GM10266 (cell line): ENCODE results near the gene CLDN6.

ENCODE experiments used
- DNase-seq: peaks from one replicate; pipeline ENCODE4 v3.0.0; 2012; ENCODE audit errors: extremely low spot score
- CTCF ChIP-seq: IDR thresholded peaks from 2 replicates; pipeline ENCODE4 v1.5.1; 2012; ENCODE audit warnings: mild to moderate bottlenecking, low read depth; ENCODE audit not compliant: control insufficient read depth, insufficient read depth; ENCODE audit errors: missing control alignments

Gene CLDN6

DNA sequence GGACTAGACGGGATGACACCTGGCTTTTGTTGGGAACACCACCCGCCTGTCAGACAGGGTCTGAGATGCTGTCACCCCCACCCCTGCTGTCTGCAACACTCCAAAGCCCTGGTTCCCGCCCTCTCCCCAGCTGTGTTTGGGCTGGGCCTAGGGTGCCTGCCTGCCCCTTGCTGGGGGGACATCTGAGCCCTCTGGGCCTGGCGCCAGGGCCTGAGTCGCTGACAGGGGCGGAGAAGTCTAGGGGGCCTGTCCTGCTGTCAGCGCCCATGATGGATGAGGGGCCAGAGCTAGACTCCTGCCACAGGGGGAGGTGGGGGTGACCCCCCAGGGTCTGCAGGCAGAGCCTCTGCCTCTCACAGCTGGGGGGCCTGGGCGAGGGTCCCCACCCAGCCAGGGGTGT lies 30.1 kb downstream of the CLDN6 start:
- no peak for DNase-seq

GRCh38 chr16:2987286-2987685 lies 30.7 kb downstream of the CLDN6 start:
- DNase-seq: no peak
- no peak for TF ChIP-seq CTCF

More for the DNA sequence above, 30.1 kb downstream of the CLDN6 start:
- no peak for TF ChIP-seq CTCF

DNA sequence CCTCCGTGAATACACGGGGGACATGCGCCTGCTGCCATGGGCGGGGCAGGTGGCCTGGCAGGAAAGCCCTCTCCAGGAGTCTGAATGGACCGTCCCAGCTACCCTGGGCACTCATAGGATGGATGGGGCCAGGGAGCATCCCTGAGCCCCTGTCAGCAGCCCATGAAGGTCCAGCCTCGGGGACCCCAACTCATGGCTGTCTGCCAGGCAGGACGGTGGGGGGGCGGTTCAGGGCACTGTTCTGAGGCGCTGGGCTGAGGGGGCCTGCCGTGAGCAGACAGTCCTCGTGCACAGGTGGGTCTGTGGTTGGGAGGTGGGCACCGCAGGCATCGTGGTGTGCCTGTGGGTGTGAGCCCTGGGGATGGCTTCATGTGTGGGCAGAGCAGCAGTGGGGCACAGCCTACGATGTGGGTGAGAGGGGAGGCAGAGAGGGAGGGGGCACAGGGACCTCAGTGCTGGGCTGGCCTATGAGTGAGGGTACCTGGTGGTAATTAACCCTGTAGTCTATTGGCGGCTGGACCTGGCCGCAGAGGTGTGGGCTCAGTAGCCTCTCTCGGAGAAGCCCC lies 31.3 kb downstream of the CLDN6 start:
- no peak for TF ChIP-seq CTCF
- no peak for DNase-seq

DNA sequence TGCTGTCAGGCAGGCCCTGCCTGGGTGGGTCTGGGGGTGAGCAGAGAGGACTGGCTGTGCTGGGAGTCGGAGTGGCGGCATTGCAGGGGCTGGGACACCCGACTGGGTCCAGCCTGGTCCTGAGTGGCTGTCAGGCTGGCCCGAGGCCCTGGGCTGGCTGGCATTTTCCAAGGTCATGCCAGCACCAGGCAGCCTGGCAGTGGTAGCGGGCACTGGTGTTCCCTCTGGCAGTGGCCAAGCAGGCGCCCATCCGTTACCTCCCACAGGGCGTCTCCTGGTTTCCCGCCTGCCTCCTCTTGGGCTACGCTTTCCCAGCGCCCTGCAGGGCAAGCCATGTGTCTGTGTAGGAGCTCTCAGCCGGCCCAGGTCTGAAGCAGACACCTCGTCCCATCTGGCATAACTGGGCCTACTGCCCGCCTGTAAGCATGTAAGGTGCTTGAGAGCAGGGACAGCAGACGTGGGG lies 32.1 kb downstream of the CLDN6 start:
- no peak for DNase-seq
- TF ChIP-seq CTCF: no peak

DNA sequence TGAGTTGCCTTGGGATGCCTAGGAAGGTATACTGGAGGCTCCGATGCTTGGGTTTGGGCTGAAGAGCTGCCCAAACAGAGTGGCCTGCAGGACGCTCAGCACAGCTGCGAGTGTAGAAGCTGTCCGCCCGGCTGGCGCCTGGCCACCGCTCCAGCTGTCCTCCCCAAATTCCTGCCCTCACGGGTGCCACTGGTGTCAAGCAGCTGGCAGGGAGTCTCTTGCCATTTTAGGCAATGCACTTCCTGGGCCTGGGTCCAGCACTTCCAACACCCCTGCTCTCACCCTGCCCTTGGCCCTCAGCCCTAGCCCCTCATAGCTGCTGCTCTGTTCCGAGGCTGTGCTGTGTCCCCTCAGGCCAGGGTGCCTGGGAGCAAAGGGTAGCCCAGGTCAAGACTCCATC lies 32.5 kb downstream of the CLDN6 start:
- no peak for DNase-seq
- TF ChIP-seq CTCF: no peak

- DNase-seq: peak; percentile 89
- TF ChIP-seq CTCF: peak; percentile 98
These were observed 34.3 kb downstream of the CLDN6 start for GRCh38 chr16:2983706-2984136.

DNA sequence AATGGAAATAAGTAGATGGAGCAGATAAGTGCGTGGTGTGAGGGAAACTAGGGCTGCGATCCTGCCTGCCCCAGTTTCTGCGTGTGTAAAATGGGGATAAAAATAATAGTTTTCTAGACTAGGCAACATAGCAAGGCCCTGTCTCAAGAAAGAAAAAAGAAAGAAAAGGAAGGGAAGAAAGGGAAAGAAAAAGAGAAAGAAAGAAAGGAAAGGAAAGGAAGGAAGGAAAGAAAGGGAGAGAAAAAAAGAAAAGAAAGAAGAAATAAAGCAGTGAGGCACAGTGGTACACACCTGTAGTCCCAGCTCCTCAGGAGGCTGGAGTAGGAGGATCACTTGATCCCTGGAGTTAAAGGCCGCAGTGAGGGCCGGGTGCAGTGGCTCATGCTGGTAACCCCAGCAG lies 35.6 kb downstream of the CLDN6 start:
- DNase-seq: no peak
- TF ChIP-seq CTCF: no peak
